Measurements from ENCODE around the gene SLC34A2. TPM values are rescaled to one million over a fixed set of nuclear protein-coding genes. Genes with fewer than 3 reads are reported as not detected.

Gene SLC34A2
- total and polyA plus RNA-seq, 4 donors, result 0.20 to 1.1 (median 0.58) TPM

- no peak for DNase-seq (ENCODE audit: low read depth in 4 of 6, low spot score in 6 of 6)
- Histone ChIP-seq H3K27me3 (ENCODE audit: control insufficient read depth, insufficient read depth, low read length) (no peaks in the 10 kb centered on the region), H3K27ac (ENCODE audit: low read depth, low read length) (no peak overlapping the region), H3K36me3 (ENCODE audit: control insufficient read depth, insufficient read depth, low read length) (no peaks in the 10 kb centered on the region), H3K4me1 (ENCODE audit: control insufficient read depth, insufficient read depth, low read length) (no peaks in the 10 kb centered on the region), H3K4me3 (ENCODE audit: low read depth, low read length) (no peak overlapping the region), H3K9me3 (ENCODE audit: control insufficient read depth, insufficient read depth, low read length) (no peaks in the 10 kb centered on the region)
- WGBS (ENCODE audit: insufficient coverage), result 80% methylated on average over 2 of the region's 2 CpGs
Observed at GRCh38 chr4:25704516-25704915, 48.9 kb downstream of the SLC34A2 start.

- H3K36me3 ChIP-seq (ENCODE audit: control insufficient read depth, insufficient read depth, low read length), result no peaks in the 10 kb centered on the region
- H3K27ac ChIP-seq (ENCODE audit: low read depth, low read length), result no peak overlapping the region
- no peaks in the 10 kb centered on the region for H3K9me3 ChIP-seq (ENCODE audit: control insufficient read depth, insufficient read depth, low read length)
- no peaks in the 10 kb centered on the region for H3K4me1 ChIP-seq (ENCODE audit: control insufficient read depth, insufficient read depth, low read length)
- 100% methylated on average over 1 of the region's 3 CpGs for WGBS (ENCODE audit: insufficient coverage)
- no peaks in the 10 kb centered on the region for H3K27me3 ChIP-seq (ENCODE audit: control insufficient read depth, insufficient read depth, low read length)
- no peak for DNase-seq (ENCODE audit: low read depth in 4 of 6, low spot score in 6 of 6)
- H3K4me3 ChIP-seq (ENCODE audit: low read depth, low read length), result no peak overlapping the region
Observed at GRCh38 chr4:25710637-25711036, 55.0 kb downstream of the SLC34A2 start.

- Histone ChIP-seq H3K27me3 (ENCODE audit: control insufficient read depth, insufficient read depth, low read length) (no peaks in the 10 kb centered on the region), H3K36me3 (ENCODE audit: control insufficient read depth, insufficient read depth, low read length) (no peaks in the 10 kb centered on the region), H3K4me1 (ENCODE audit: control insufficient read depth, insufficient read depth, low read length) (no peaks in the 10 kb centered on the region), H3K9me3 (ENCODE audit: control insufficient read depth, insufficient read depth, low read length) (no peaks in the 10 kb centered on the region), H3K4me3 (ENCODE audit: low read depth, low read length) (no peak overlapping the region), H3K27ac (ENCODE audit: low read depth, low read length) (no peak overlapping the region)
- WGBS (ENCODE audit: insufficient coverage), result no CpG with 5 or more reads among the region's 2 CpGs
- no peak for DNase-seq (ENCODE audit: low read depth in 4 of 6, low spot score in 6 of 6)
Observed at GRCh38 chr4:25712611-25713010, 57.0 kb downstream of the SLC34A2 start.

- Histone ChIP-seq H3K27ac (ENCODE audit: low read depth, low read length) (no peak overlapping the region), H3K4me3 (ENCODE audit: low read depth, low read length) (no peak overlapping the region), H3K36me3 (ENCODE audit: control insufficient read depth, insufficient read depth, low read length) (no peaks in the 10 kb centered on the region), H3K27me3 (ENCODE audit: control insufficient read depth, insufficient read depth, low read length) (no peaks in the 10 kb centered on the region), H3K9me3 (ENCODE audit: control insufficient read depth, insufficient read depth, low read length) (no peaks in the 10 kb centered on the region), H3K4me1 (ENCODE audit: control insufficient read depth, insufficient read depth, low read length) (no peaks in the 10 kb centered on the region)
- no CpG with 5 or more reads among the region's 4 CpGs for WGBS (ENCODE audit: insufficient coverage)
- DNase-seq (ENCODE audit: low read depth in 4 of 6, low spot score in 6 of 6), result no peak
Observed at GRCh38 chr4:25713812-25714211, 58.2 kb downstream of the SLC34A2 start.

GRCh38 chr4:25722964-25723363, 67.3 kb downstream of the SLC34A2 start:
- Histone ChIP-seq H3K4me3 (ENCODE audit: low read depth, low read length) (no peak overlapping the region), H3K4me1 (ENCODE audit: control insufficient read depth, insufficient read depth, low read length) (no peaks in the 10 kb centered on the region), H3K36me3 (ENCODE audit: control insufficient read depth, insufficient read depth, low read length) (no peaks in the 10 kb centered on the region), H3K27me3 (ENCODE audit: control insufficient read depth, insufficient read depth, low read length) (no peaks in the 10 kb centered on the region), H3K9me3 (ENCODE audit: control insufficient read depth, insufficient read depth, low read length) (no peaks in the 10 kb centered on the region), H3K27ac (ENCODE audit: low read depth, low read length) (no peak overlapping the region)
- WGBS (ENCODE audit: insufficient coverage), result 70% methylated on average over 3 of the region's 3 CpGs
- no peak for DNase-seq (ENCODE audit: low read depth in 4 of 6, low spot score in 6 of 6)

- no peaks in the 10 kb centered on the region for H3K27me3 ChIP-seq (ENCODE audit: control insufficient read depth, insufficient read depth, low read length)
- H3K4me3 ChIP-seq (ENCODE audit: low read depth, low read length), result no peak overlapping the region
- no peaks in the 10 kb centered on the region for H3K36me3 ChIP-seq (ENCODE audit: control insufficient read depth, insufficient read depth, low read length)
- DNase-seq (ENCODE audit: low read depth in 4 of 6, low spot score in 6 of 6), result no peak
- H3K27ac ChIP-seq (ENCODE audit: low read depth, low read length), result no peak overlapping the region
- no peaks in the 10 kb centered on the region for H3K4me1 ChIP-seq (ENCODE audit: control insufficient read depth, insufficient read depth, low read length)
- 67% methylated on average over 1 of the region's 1 CpG for WGBS (ENCODE audit: insufficient coverage)
- no peaks in the 10 kb centered on the region for H3K9me3 ChIP-seq (ENCODE audit: control insufficient read depth, insufficient read depth, low read length)
Observed at GRCh38 chr4:25723409-25723808, 67.8 kb downstream of the SLC34A2 start.

- no peaks in the 10 kb centered on the region for H3K9me3 ChIP-seq (ENCODE audit: control insufficient read depth, insufficient read depth, low read length)
- 70% methylated on average over 6 of the region's 7 CpGs for WGBS (ENCODE audit: insufficient coverage)
- no peak overlapping the region for H3K4me3 ChIP-seq (ENCODE audit: low read depth, low read length)
- DNase-seq (ENCODE audit: low read depth in 4 of 6, low spot score in 6 of 6), result no peak
- H3K4me1 ChIP-seq (ENCODE audit: control insufficient read depth, insufficient read depth, low read length), result no peaks in the 10 kb centered on the region
- no peak overlapping the region for H3K27ac ChIP-seq (ENCODE audit: low read depth, low read length)
- no peaks in the 10 kb centered on the region for H3K27me3 ChIP-seq (ENCODE audit: control insufficient read depth, insufficient read depth, low read length)
- H3K36me3 ChIP-seq (ENCODE audit: control insufficient read depth, insufficient read depth, low read length), result no peaks in the 10 kb centered on the region
Observed at GRCh38 chr4:25725870-25726269, 70.2 kb downstream of the SLC34A2 start.

GRCh38 chr4:25727711-25728493, 72.3 kb downstream of the SLC34A2 start:
- Histone ChIP-seq H3K4me3 (ENCODE audit: low read depth, low read length) (no peak overlapping the region), H3K36me3 (ENCODE audit: control insufficient read depth, insufficient read depth, low read length) (no peaks in the 10 kb centered on the region), H3K9me3 (ENCODE audit: control insufficient read depth, insufficient read depth, low read length) (no peaks in the 10 kb centered on the region), H3K27me3 (ENCODE audit: control insufficient read depth, insufficient read depth, low read length) (no peaks in the 10 kb centered on the region), H3K4me1 (ENCODE audit: control insufficient read depth, insufficient read depth, low read length) (no peaks in the 10 kb centered on the region), H3K27ac (ENCODE audit: low read depth, low read length) (no peak overlapping the region)
- DNase-seq (ENCODE audit: low read depth in 4 of 6, low spot score in 6 of 6), result no peak
- 76% methylated on average over 9 of the region's 9 CpGs for WGBS (ENCODE audit: insufficient coverage)
